Activated T-cell treated with anti-CD3 and anti-CD28 coated beads, Interleukin-2, amount 50 U/mL, for 72 hours (primary cell): ENCODE data around the gene NFYC. TPM values are rescaled to one million over a fixed set of nuclear protein-coding genes. Genes with fewer than 3 reads are reported as not detected.

Source experiments
- ATAC-seq, 2 donors: fragments of 150-1000 bp; cut with Tn5 transposase; replicated peaks in 1 of 2; 2 replicates each; pipeline ENCODE4 v1.10.0; 2021; ENCODE audit warnings: moderate library complexity in 2 of 2, mild to moderate bottlenecking in 1 of 2
- DNase-seq, 2 donors: peaks; one replicate each; pipeline ENCODE4 v3.0.0; 2021 to 2022; ENCODE audit warnings: mixed read lengths in 1 of 2
- H3K27ac Mint-ChIP-seq: one replicate; pipeline ENCODE4 v1.8.0; 2022; ENCODE audit warnings: mild to moderate bottlenecking, moderate library complexity, mixed read lengths
- H3K27me3 Mint-ChIP-seq: one replicate; pipeline ENCODE4 v1.8.0; 2022; ENCODE audit warnings: low read depth, mixed read lengths
- H3K36me3 Mint-ChIP-seq, 2 donors: one replicate each; pipeline ENCODE4 v1.8.0; 2022; ENCODE audit warnings: mixed read lengths in 2 of 2, mild to moderate bottlenecking in 1 of 2; ENCODE audit not compliant: insufficient read depth in 2 of 2
- H3K4me1 Mint-ChIP-seq: one replicate; pipeline ENCODE4 v1.8.0; 2022; ENCODE audit warnings: low read depth, mixed read lengths
- H3K4me3 Mint-ChIP-seq, 2 donors: one replicate each; pipeline ENCODE4 v1.8.0; 2022; ENCODE audit warnings: mild to moderate bottlenecking in 2 of 2, mixed read lengths in 2 of 2, moderate library complexity in 2 of 2
- H3K9me3 Mint-ChIP-seq, 2 donors: one replicate each; pipeline ENCODE4 v1.8.0; 2022; ENCODE audit warnings: mixed read lengths in 2 of 2
- total RNA-seq, 2 donors: library from RNA; stranded (reverse); gene quantifications; one replicate each; pipeline ENCODE4 v1.2.3, GENCODE V29; 2022

Gene NFYC
- total RNA-seq, 2 donors from 2014 or later: 64.0 to 74.3 TPM

DNA sequence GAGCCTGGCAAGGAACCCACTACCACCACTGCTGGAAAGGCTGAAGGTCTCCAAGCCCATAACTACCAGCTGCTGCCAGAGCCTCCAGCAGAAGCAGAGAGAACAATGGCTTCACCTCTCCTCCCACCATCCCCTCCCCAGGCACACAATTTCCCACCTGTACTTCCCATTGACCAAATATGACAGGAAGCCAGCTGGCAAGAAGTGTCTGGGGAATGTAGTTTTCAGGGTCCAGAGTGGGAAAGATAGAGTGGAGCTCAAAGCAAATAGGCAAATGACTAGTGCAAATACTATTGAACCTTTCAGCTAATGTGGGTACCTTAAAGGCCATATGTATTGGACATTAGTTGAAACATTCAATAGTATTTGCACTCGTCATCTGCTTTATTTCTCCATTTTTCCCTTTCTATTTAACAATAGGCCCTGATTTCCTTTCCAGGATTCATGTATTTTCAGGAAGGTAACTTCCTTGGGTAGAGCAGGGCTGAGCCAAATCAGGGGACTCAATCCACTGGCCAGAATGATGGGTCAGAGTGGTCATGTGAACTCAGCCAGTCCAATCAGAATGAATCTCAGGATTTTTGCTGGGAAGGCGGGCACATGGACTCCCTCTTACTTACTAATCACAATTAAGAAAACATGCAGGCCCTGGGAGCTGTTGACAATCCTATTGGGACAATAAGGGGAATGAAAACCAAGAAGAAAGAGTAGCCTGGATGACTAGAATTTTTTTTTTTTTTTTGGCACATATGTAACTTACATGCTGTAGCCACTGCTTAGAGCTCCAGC is 12.1 kb upstream of the NFYC start:
- no peak overlapping the region for H3K4me3 Mint-ChIP-seq
- ATAC-seq: no peak
- no peak overlapping the region for H3K27ac Mint-ChIP-seq
- H3K27me3 Mint-ChIP-seq: no peaks in the 10 kb centered on the region
- no peaks in the 10 kb centered on the region for H3K4me1 Mint-ChIP-seq
- no peaks in the 10 kb centered on the region for H3K9me3 Mint-ChIP-seq
- no peak for DNase-seq
- no peaks in the 10 kb centered on the region for H3K36me3 Mint-ChIP-seq

DNA sequence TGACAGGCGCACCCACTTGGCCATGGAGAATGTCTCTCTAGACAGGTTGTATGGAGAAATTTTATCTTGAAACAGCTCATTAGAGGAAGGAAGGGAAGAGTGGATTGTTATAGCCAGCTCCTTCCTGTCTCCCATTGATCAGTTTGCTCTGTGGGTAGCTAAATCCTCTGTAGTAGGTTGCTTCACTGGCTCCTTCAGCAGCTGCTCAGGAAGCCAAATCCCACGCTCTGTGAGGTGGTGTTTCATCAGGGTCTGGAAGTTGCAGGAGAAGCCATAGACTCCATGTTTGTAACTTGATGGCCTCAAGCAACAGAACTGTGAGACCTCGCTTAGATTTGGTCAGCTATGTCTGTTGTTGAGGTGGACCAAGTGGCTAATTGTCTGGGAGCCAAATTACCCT is 6.8 kb upstream of the NFYC start:
- no peak overlapping the region for H3K4me3 Mint-ChIP-seq
- peaks cover 0 to 7% of the 10 kb centered on the region in 2 donors for H3K36me3 Mint-ChIP-seq
- DNase-seq: no peak
- no peak overlapping the region for H3K27ac Mint-ChIP-seq
- no peaks in the 10 kb centered on the region for H3K27me3 Mint-ChIP-seq
- H3K4me1 Mint-ChIP-seq: peaks cover under 1% of the 10 kb centered on the region
- H3K9me3 Mint-ChIP-seq: peaks cover 0 to 2% of the 10 kb centered on the region in 2 donors
- ATAC-seq: no peak

DNA sequence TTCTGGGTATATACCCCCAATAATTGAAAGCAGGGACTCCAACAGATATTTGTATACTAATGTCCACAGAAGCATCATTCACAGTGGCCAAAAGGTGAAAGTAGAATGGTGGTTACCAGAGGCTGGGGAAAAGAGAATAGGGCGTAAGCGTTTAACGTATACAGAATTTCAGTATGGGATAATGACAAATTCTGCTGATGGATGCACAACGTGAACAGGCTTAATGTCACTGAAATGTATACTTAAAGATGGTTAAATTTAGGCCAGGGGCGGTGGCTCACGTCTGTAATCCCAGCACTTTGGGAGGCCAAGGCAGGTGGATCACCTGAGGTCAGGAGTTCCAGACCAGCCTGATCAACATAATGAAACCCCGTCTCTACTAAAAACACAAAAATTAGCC is 4.4 kb upstream of the NFYC start:
- H3K27ac Mint-ChIP-seq: peak overlapping the region; percentile 0
- peaks cover 3 to 11% of the 10 kb centered on the region in 2 donors for H3K36me3 Mint-ChIP-seq
- ATAC-seq (no peak), DNase-seq (no peak)
- peaks cover 19% of the 10 kb centered on the region for H3K4me1 Mint-ChIP-seq
- peaks cover 0 to 2% of the 10 kb centered on the region in 2 donors for H3K9me3 Mint-ChIP-seq
- no peaks in the 10 kb centered on the region for H3K27me3 Mint-ChIP-seq
- H3K4me3 Mint-ChIP-seq: no peak overlapping the region

DNA sequence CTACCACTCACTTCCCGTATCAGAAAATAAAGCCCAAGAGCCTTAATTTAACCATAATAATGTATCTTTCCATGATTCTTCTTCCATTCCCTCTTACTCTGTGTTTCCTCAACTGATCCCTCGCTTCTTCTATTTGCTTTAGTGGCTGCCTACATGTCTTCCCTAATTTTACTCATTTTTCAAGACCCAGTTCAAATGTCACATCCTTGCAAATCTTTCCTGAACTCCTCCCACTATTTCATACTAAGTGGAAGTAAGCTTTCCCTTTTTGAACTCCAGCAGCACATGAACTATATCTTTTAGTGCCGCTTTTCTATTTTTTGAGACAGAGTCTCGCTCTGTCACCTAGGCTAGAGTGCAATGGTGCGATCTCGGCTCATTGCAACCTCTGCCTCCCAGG is 3.8 kb upstream of the NFYC start:
- Mint-ChIP-seq H3K4me1 (peaks cover 25% of the 10 kb centered on the region), H3K4me3 (no peak overlapping the region), H3K27me3 (no peaks in the 10 kb centered on the region), H3K9me3 (peaks cover 0 to 2% of the 10 kb centered on the region in 2 donors), H3K36me3 (peaks cover 7 to 16% of the 10 kb centered on the region in 2 donors), H3K27ac (no peak overlapping the region)
- DNase-seq (no peak), ATAC-seq (no peak)

DNA sequence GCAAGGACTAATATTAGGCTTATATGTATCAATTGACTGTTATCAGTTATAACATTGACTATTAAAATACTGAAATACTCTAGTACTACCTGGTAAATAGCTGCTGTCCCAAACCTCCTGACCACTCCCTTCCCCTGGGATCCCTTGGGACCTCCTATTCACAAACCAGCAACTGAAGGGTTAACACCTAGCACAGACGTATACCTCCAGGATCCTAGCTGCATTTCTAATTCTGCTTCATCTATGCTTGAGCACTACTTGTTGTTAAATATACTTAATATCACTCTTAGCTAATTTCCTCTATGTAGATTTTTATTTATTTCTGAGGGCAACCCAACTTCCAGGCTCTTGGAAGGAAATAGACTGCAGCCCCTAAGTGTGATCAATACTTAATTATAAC is 1.8 kb upstream of the NFYC start:
- ATAC-seq: no peak
- peaks cover 45% of the 10 kb centered on the region for H3K4me1 Mint-ChIP-seq
- no peak overlapping the region for H3K4me3 Mint-ChIP-seq
- H3K9me3 Mint-ChIP-seq: peaks cover 0 to 2% of the 10 kb centered on the region in 2 donors
- H3K27me3 Mint-ChIP-seq: no peaks in the 10 kb centered on the region
- DNase-seq: no peak
- no peak overlapping the region for H3K27ac Mint-ChIP-seq
- H3K36me3 Mint-ChIP-seq: peaks cover 7 to 18% of the 10 kb centered on the region in 2 donors

DNA sequence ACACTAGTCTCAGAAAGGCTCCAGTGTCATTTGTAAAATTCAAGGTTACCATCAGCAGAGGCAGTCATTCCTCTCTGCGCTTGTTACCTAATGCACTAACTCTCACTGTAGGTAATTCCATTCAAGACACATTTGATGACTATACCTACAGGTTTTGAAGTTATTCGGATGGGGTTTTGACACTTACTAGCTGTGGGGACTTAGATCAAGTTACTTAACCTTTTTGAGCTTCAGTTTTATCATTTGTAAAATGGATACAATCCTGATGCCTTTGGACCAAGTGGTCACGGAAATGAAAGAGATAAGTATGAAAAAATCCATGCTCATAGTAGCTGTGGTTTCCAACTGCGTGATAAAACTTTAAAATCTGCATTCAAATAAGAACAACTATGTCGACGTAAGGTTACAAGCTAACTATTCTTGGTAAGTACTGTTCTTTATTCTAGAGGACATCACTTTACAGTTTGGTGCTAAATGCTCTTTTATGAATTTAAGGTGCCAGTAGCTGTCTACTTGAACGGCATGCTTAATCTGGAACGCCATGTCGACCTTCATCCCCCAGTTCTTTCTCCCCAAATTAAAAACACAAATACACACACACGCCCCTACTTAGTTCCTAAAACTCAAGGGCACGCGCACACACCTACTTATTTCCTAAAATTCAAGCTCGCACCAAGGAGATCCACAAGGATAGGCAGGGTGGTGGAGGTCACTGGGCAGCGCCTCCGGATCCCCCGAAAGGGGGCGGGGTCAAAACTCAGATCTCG is 550 bp upstream of the NFYC start:
- peaks cover 0 to 2% of the 10 kb centered on the region in 2 donors for H3K9me3 Mint-ChIP-seq
- peak overlapping the region; percentile 97 for H3K27ac Mint-ChIP-seq
- peak overlapping the region; percentile 98 for H3K4me3 Mint-ChIP-seq
- H3K36me3 Mint-ChIP-seq: peaks cover 7 to 18% of the 10 kb centered on the region in 2 donors
- DNase-seq (no peak), ATAC-seq (no peak)
- H3K27me3 Mint-ChIP-seq: no peaks in the 10 kb centered on the region
- H3K4me1 Mint-ChIP-seq: peaks cover 51% of the 10 kb centered on the region

DNA sequence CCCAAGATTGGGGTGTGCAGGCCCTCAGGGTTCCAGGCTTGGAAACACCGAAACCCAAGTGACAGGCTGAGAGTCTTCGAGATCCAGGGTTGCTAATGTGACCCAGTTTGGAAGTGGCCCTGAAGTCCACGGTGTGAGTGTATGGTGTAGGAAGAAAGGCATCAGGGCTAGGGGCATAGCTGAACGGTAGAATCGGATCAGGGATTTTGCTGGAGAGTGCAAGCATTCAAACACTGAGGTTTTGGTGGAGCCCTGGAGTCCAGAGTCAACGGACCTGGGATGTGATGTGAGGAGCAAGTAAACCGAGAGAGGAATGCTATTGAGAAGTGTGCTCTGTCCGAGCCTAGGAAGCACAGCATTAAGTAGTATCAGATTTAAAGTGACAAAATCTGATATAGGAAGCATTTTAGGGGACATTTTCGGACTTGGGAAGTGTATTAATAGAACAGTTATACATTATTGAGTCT is 958 bp downstream of the NFYC start:
- Mint-ChIP-seq H3K27me3 (no peaks in the 10 kb centered on the region), H3K4me3 (peak overlapping the region; percentile 98), H3K9me3 (no peaks in the 10 kb centered on the region), H3K36me3 (peaks cover 12 to 19% of the 10 kb centered on the region in 2 donors), H3K27ac (peak overlapping the region; percentile 79), H3K4me1 (peaks cover 66% of the 10 kb centered on the region)
- DNase-seq (no peak), ATAC-seq (no peak)

DNA sequence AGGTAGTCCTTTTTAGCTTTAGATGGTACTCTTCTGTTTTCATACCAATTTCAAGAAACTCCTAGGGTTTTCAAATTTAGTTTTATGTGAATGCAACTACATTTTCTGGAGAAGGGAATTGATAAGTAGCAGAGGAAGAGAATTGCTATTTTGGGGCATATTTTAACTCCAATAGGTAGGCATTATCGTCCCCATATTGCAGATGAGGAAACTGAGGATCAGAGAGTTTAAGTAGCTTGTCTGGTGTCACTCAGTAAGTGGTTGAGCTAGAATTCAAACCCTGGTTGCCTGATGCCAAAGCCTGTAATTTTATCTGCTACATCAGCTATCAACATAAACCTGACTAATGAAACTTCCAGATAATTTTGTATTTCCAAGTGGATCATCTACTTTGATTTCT is 1.9 kb downstream of the NFYC start:
- ATAC-seq (no peak), DNase-seq (no peak)
- H3K27ac Mint-ChIP-seq: peak overlapping the region; percentile 79
- H3K27me3 Mint-ChIP-seq: no peaks in the 10 kb centered on the region
- H3K36me3 Mint-ChIP-seq: peaks cover 14 to 16% of the 10 kb centered on the region in 2 donors
- peak overlapping the region; percentile 98 for H3K4me3 Mint-ChIP-seq
- H3K4me1 Mint-ChIP-seq: peaks cover 74% of the 10 kb centered on the region
- H3K9me3 Mint-ChIP-seq: no peaks in the 10 kb centered on the region

DNA sequence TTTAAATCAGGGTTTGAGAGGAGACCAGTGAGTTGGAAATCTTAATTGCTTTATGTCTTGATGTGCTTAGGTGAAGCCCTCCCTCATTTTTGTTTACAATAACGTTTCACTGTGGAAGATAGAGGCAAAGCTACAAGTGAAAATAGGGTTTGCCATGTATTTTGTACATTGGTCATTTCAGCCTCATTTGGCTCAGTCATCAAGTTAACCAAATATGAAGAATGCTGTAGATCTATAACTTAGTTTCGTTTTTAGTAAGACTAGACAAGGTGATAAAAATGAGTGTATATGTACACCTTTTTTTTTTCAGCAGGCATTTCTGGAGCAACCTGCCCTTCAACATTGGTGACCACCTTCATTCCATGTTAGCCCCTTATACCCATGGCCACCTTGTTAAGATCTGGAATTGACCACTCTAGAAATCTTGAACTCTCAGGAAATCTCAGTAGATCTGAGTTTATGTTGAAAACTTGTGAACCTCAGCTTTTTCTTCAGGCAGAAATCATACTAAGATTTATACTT is 2.9 kb downstream of the NFYC start:
- no peaks in the 10 kb centered on the region for H3K27me3 Mint-ChIP-seq
- DNase-seq (peak; percentile 8 to 10), ATAC-seq (peak; percentile 5 to 24)
- H3K9me3 Mint-ChIP-seq: no peaks in the 10 kb centered on the region
- peaks cover 84% of the 10 kb centered on the region for H3K4me1 Mint-ChIP-seq
- H3K27ac Mint-ChIP-seq: peak overlapping the region; percentile 79
- H3K36me3 Mint-ChIP-seq: peaks cover 16% of the 10 kb centered on the region in 2 donors
- peak overlapping the region; percentile 98 for H3K4me3 Mint-ChIP-seq

DNA sequence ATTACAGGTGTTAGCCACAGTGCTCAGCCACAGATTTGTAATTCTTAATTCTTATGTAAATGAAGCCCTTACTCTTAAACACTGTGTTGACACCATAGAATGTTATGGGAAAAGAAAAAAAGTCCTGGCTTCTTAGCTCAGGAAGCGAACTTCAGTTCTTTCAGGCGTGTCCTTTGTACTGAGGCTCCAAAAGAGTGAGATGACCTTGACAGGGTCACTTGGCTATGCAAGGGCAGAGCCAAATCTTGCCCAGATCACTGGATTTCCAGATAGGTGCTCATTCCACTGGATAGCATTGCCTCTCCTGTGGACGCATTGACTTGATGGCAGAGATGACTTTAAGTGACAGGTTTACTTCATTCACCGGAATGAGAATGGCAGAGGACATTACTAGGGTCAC is 4.8 kb downstream of the NFYC start:
- no peak overlapping the region for H3K27ac Mint-ChIP-seq
- H3K9me3 Mint-ChIP-seq: no peaks in the 10 kb centered on the region
- peak overlapping the region in 1 of 2 donors; percentile 65 for H3K4me3 Mint-ChIP-seq
- no peak for DNase-seq
- no peaks in the 10 kb centered on the region for H3K27me3 Mint-ChIP-seq
- H3K4me1 Mint-ChIP-seq: peaks cover 80% of the 10 kb centered on the region
- H3K36me3 Mint-ChIP-seq: peaks cover 13 to 14% of the 10 kb centered on the region in 2 donors
- ATAC-seq: no peak

DNA sequence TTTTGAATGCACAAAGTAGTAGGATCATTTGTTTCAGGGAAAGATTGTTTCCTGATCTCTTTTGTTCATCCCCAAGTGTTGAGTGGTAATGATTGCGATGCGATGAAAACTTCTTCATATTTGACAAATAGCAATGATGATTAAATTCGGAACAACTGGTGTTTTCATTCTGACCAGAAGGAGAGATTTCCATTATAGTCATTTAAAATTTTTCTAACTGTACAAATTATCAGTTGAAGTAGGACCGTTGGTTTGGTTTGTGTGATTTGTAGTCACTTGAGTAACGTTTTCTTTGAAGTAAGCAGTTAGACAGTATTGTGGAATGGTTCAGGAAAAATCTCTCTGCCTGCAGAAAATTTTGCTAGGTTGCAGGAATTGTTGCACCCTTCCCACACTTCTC is 5.9 kb downstream of the NFYC start:
- Mint-ChIP-seq H3K27ac (peak overlapping the region; percentile 27), H3K27me3 (no peaks in the 10 kb centered on the region), H3K4me3 (peak overlapping the region in 1 of 2 donors; percentile 65), H3K36me3 (peaks cover 8 to 10% of the 10 kb centered on the region in 2 donors), H3K9me3 (no peaks in the 10 kb centered on the region), H3K4me1 (peaks cover 85% of the 10 kb centered on the region)
- no peak for DNase-seq
- ATAC-seq: no peak

DNA sequence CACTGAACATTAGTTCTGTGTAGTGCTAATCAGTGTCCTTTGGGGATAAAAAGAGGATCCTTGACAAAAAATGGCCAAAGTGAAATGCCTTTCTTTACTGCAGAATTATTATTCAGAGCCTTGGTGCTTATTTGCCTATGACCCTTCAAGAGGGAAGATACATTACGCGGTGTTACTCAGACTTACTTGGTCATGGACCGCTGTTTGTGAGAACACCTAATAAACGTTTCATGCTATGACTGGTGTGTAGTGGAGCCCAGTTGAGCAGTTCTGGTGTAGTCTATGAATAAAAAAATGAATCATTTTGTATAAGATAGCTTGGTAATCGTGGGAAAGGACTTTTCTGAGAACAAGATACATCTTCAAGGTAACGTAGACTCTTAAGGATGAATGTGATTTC is 8.3 kb downstream of the NFYC start:
- DNase-seq (peak in 1 of 2 donors; percentile 17), ATAC-seq (peak; percentile 80 to 94)
- H3K36me3 Mint-ChIP-seq: peaks cover 5 to 9% of the 10 kb centered on the region in 2 donors
- no peaks in the 10 kb centered on the region for H3K9me3 Mint-ChIP-seq
- H3K27me3 Mint-ChIP-seq: no peaks in the 10 kb centered on the region
- peak overlapping the region; percentile 45 for H3K27ac Mint-ChIP-seq
- H3K4me1 Mint-ChIP-seq: peaks cover 85% of the 10 kb centered on the region
- peak overlapping the region in 1 of 2 donors; percentile 73 for H3K4me3 Mint-ChIP-seq

DNA sequence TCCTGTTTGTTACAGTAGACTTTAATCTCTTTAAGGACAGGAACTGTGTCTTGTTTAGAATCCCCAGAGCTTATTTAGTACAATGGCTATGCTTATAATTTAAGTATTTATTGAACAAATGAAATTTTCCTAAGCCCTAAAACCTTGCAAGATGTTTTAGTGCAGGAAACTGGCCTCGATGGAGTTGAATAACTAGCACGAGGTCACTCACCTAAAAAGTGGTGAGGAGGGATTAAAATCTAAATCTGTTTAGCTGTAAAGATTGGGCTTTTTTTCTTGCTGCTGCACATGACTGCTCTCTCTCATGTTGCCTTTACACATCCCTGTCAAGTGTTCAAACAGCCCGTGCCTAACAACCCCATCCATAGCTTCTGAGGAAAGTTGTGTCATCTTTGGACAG is 10.2 kb downstream of the NFYC start:
- Mint-ChIP-seq H3K27ac (no peak overlapping the region), H3K9me3 (no peaks in the 10 kb centered on the region), H3K4me1 (peaks cover 75% of the 10 kb centered on the region), H3K4me3 (no peak overlapping the region), H3K36me3 (peaks cover 4 to 9% of the 10 kb centered on the region in 2 donors), H3K27me3 (no peaks in the 10 kb centered on the region)
- ATAC-seq (no peak), DNase-seq (no peak)
